ENCODE results near the gene ZSWIM6.
"Not testable (repeated sequence)": the region's sequence is repeated elsewhere in the genome, so short reads cannot be mapped to it uniquely, and the experiment has no call there.

The ZSWIM6 gene

DNA sequence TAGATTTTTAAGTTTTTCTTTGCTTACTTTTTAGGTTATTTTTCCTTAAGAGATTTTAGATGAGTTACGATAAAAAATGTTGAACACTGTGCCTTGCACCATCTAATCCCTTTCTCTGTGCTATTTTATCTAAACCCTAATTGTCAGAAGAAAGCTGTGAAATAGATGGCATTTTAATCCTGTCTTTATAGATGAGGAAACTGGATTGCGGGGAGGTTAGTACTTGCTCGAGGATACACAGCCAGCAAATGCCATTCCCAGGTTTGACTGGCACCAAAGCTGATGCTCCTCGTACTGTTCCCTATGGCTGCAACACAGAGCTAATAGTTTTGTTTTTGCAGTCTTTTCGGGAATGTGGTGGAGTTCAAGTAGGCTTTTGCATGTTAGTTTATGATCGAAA, 82.7 kb downstream of the ZSWIM6 start:
- no peak for DNase-seq (ENCODE audit: low spot score)
- TF ChIP-seq, protein P1, sequence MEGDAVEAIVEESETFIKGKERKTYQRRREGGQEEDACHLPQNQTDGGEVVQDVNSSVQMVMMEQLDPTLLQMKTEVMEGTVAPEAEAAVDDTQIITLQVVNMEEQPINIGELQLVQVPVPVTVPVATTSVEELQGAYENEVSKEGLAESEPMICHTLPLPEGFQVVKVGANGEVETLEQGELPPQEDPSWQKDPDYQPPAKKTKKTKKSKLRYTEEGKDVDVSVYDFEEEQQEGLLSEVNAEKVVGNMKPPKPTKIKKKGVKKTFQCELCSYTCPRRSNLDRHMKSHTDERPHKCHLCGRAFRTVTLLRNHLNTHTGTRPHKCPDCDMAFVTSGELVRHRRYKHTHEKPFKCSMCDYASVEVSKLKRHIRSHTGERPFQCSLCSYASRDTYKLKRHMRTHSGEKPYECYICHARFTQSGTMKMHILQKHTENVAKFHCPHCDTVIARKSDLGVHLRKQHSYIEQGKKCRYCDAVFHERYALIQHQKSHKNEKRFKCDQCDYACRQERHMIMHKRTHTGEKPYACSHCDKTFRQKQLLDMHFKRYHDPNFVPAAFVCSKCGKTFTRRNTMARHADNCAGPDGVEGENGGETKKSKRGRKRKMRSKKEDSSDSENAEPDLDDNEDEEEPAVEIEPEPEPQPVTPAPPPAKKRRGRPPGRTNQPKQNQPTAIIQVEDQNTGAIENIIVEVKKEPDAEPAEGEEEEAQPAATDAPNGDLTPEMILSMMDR (IDR thresholded peaks at IDR 0.05), result no peak
- Histone ChIP-seq H3K4me3 (no peak overlapping the region), H3K27ac (no peak overlapping the region)

DNA sequence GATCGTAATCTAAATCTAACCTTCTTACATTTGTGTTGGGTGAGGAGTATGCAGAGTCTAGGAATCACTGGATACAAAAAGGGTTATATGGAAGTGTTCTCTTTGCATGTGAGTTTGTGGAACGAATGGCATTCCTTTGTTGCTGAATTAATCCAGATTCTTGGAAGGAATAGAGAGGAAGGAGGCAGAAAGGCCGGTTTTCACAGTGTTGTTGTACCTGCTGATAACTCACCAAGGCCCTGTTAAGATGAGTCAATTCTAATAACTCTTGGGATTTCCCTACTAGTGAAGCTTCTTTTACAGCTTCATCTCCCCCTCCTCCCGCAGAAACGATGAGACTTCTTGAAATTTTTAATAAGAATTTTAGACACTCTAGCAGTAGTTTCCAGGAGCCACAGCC, 84.0 kb downstream of the ZSWIM6 start:
- no peak overlapping the region for H3K27ac ChIP-seq
- no peak overlapping the region for H3K4me3 ChIP-seq
- TF ChIP-seq, protein P1 (IDR thresholded peaks at IDR 0.05), result no peak
- no peak for DNase-seq (ENCODE audit: low spot score)

DNA sequence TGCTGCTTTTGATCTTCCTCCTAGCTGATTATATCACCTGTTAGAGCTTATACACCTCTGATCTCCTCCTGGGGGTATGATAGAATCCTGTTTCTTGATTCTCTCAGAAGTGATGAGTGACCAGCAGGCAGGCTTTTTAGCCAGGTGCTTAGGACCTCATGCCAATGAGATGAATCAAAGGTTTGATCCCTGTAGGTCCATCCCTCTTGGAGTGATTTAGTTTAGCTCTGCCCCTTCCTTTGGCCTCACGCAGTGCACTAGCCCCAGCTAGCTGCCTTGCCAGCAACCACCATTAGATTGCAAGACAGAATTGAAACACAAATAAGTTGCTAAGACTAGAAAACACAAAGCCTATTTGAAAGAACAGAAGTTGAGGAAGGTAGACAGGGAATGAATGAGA, 84.4 kb downstream of the ZSWIM6 start:
- DNase-seq (ENCODE audit: low spot score), result no peak
- H3K27ac ChIP-seq, result no peak overlapping the region
- TF ChIP-seq, protein P1 (IDR thresholded peaks at IDR 0.05), result no peak
- H3K4me3 ChIP-seq, result no peak overlapping the region

DNA sequence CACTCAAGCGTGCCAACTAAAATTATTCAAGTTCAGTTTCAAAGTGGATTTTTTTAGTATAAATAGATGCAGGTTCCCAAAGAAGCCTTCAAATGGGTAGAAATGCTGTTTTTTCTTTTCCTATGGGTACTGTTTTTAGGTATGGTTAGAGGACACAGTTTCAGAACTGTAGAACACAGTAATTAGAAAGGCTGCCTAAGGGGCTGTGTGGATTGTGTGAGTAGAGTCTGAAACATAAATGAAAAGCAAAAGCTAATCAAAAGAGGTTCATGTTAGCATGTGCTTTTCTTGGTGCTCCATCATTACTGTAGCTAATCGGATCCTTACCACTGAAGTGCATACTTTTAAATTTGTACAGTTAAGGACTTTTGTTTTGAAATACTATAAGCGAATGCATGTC, 85.3 kb downstream of the ZSWIM6 start:
- Histone ChIP-seq H3K4me3 (no peak overlapping the region), H3K27ac (no peak overlapping the region)
- TF ChIP-seq, protein P1 (IDR thresholded peaks at IDR 0.05), result no peak
- no peak for DNase-seq (ENCODE audit: low spot score)

DNA sequence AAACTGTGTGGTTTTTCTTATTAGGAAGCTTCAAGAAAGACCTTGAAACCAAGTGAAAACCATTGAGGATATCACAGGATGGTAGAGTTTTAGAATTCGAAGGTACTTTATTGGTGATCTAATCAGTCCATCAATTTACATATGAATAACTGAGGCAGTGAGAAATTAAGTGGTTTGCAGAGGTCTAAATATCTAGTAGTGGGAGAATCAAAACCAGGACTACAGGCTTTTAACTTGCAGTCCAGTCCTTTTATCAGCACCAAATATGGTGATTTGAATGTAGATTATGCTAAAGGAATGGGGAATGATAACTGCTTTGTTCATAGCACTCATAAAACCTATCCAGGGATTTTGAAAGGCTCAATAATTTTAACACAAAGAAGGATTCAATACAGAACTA, 85.8 kb downstream of the ZSWIM6 start:
- TF ChIP-seq, protein P1 (IDR thresholded peaks at IDR 0.05), result no peak
- no peak for DNase-seq (ENCODE audit: low spot score)
- H3K27ac ChIP-seq, result no peak overlapping the region
- H3K4me3 ChIP-seq, result no peak overlapping the region

DNA sequence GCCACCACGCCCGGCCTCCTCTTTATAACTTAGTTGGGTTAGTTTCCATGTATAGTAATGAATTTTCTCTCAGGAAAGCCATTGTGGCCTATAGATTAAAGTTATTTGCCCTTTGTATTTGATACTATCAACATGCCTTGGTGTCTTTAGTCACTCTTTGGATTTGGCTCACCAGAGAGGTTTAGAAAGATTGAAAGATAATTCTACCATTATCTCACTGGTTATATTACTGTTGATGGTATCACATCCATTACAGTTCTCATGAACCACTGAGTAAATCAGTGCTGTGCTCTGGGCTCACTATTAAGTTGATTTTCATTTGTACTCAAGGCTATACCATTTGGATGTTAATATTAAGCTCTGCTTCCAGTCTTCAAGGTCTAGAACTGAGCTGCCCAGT, 87.0 kb downstream of the ZSWIM6 start:
- TF ChIP-seq, protein P1 (IDR thresholded peaks at IDR 0.05), result no peak
- Histone ChIP-seq H3K27ac (no peak overlapping the region), H3K4me3 (no peak overlapping the region)
- no peak for DNase-seq (ENCODE audit: low spot score)

DNA sequence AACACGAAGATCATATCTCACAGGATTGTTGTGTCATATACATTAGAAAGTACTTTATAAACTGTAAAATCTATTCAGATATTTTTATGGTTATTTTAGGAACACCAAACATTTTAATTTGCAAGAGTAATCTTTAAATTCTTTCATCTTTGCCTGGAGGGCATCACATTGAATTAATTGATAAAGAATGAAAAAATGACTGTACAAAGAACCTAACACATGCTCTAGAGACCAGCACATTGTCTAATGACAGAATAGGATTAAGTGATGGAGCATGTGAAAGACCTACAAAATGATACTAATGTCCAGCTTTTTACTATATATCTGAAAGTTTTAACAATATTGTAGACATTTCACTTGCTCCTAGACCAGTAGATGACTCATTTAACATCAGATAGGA, 88.0 kb downstream of the ZSWIM6 start:
- TF ChIP-seq, protein P1 (IDR thresholded peaks at IDR 0.05), result no peak
- H3K4me3 ChIP-seq, result no peak overlapping the region
- no peak for DNase-seq (ENCODE audit: low spot score)
- H3K27ac ChIP-seq, result no peak overlapping the region

DNA sequence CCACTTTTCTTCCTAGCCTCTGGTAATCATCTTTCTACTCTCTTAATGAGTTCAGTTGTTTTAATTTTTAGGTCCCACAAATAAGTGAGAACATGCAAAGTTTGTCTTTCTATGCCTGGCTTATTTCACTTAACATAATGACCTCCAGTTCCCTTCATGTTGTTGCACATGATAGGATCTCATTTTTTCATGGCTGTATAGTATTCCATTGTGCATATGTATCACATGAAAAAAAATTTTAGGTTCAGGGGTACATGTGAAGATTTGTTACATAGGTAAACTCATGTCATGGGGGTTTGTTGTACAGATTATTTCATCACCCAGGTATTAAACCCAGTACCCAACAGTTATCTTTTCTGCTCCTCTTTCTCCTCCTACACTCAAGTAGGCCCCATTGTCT, 89.2 kb downstream of the ZSWIM6 start:
- H3K4me3 ChIP-seq; H3K27ac ChIP-seq; DNase-seq (ENCODE audit: low spot score): not testable (repeated sequence)
